ENCODE data around the gene LRRFIP2.

Gene LRRFIP2

GRCh38 chr3:37138816-37139215 lies 35.6 kb downstream of the LRRFIP2 start:
- Histone ChIP-seq H3K4me3 (no peak overlapping the region), H3K27ac (no peak overlapping the region), H4K20me1 (no peaks in the 10 kb centered on the region), H3K27me3 (no peaks in the 10 kb centered on the region), H3K4me2 (no peak overlapping the region), H3K4me1 (no peaks in the 10 kb centered on the region), H3K36me3 (peaks cover 24% of the 10 kb centered on the region), H3K9me3 (peaks cover 4% of the 10 kb centered on the region; the same call in 1 of the 2 replicates), H3K9ac (no peak overlapping the region)
- no peak for TF ChIP-seq Cebpa-rat (IDR thresholded peaks at IDR 0.05)

- TF ChIP-seq Cebpa-rat (IDR thresholded peaks at IDR 0.05): no peak
- H3K27ac ChIP-seq: no peak overlapping the region
- H3K9me3 ChIP-seq: no peaks in the 10 kb centered on the region
- no peaks in the 10 kb centered on the region for H3K4me1 ChIP-seq
- peaks cover 11% of the 10 kb centered on the region for H3K36me3 ChIP-seq
- H4K20me1 ChIP-seq: no peaks in the 10 kb centered on the region
- no peak overlapping the region for H3K9ac ChIP-seq
- no peaks in the 10 kb centered on the region for H3K27me3 ChIP-seq
- no peak overlapping the region for H3K4me2 ChIP-seq
- no peak overlapping the region for H3K4me3 ChIP-seq
Observed at GRCh38 chr3:37137516-37137915, 36.9 kb downstream of the LRRFIP2 start.

DNA sequence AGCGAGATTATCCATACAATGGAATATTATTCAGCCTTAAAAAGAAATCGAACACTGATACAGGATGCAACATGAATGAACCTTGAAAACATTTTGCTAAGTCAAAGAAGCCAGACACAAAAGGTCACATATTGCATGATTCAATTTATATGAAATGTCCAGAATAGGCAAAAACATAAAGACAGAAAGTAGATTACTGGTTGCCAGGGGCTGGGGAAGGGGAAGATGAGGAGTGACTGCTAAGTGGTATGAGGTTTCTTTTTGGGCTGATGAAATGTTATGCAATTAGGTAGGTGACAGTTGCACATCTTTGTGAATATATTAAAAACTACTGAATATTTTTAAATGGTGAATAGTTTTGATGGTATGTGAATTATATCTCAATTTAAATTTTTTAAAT lies 38.3 kb downstream of the LRRFIP2 start:
- H4K20me1 ChIP-seq: no peaks in the 10 kb centered on the region
- no peak for TF ChIP-seq Cebpa-rat (IDR thresholded peaks at IDR 0.05)
- H3K9me3 ChIP-seq: no peaks in the 10 kb centered on the region
- H3K36me3 ChIP-seq: no peaks in the 10 kb centered on the region; the same call in 1 of the 2 replicates
- no peak overlapping the region for H3K27ac ChIP-seq
- H3K4me3 ChIP-seq: no peak overlapping the region
- no peak overlapping the region for H3K9ac ChIP-seq
- H3K4me2 ChIP-seq: no peak overlapping the region
- H3K27me3 ChIP-seq: no peaks in the 10 kb centered on the region
- H3K4me1 ChIP-seq: no peaks in the 10 kb centered on the region

- Histone ChIP-seq H3K9me3 (no peaks in the 10 kb centered on the region), H3K4me2 (no peak overlapping the region), H3K9ac (no peak overlapping the region), H3K4me1 (no peaks in the 10 kb centered on the region), H3K27ac (no peak overlapping the region), H3K36me3 (no peaks in the 10 kb centered on the region; the same call in 1 of the 2 replicates), H3K27me3 (no peaks in the 10 kb centered on the region), H4K20me1 (no peaks in the 10 kb centered on the region), H3K4me3 (no peak overlapping the region)
- no peak for TF ChIP-seq Cebpa-rat (IDR thresholded peaks at IDR 0.05)
Observed at GRCh38 chr3:37135561-37135960, 38.8 kb downstream of the LRRFIP2 start.

GRCh38 chr3:37132334-37132733 lies 42.0 kb downstream of the LRRFIP2 start:
- Histone ChIP-seq H3K27ac (no peak overlapping the region), H3K4me3 (no peak overlapping the region)
- no peak for TF ChIP-seq Cebpa-rat (IDR thresholded peaks at IDR 0.05)

DNA sequence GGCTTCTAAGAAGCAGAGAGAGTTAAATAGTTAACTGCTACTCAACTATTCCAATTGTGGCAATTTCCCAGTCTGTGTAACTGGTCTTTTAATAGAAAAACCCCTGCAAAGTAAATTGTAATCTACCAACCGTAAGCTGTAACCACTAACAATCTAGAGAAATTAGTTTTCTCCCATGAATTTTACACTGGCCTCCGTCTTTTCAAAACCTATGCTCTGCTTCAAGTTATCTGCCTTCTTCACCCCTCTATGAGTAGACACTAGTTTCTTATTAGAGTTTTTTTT lies 42.6 kb downstream of the LRRFIP2 start:
- no peak overlapping the region for H3K9ac ChIP-seq
- H4K20me1 ChIP-seq: no peaks in the 10 kb centered on the region
- H3K36me3 ChIP-seq: no peaks in the 10 kb centered on the region; the same call in 1 of the 2 replicates
- H3K4me3 ChIP-seq: no peak overlapping the region
- H3K4me2 ChIP-seq: no peak overlapping the region
- H3K27me3 ChIP-seq: no peaks in the 10 kb centered on the region
- H3K9me3 ChIP-seq: no peaks in the 10 kb centered on the region
- no peaks in the 10 kb centered on the region for H3K4me1 ChIP-seq
- no peak overlapping the region for H3K27ac ChIP-seq
- TF ChIP-seq Cebpa-rat (IDR thresholded peaks at IDR 0.05): no peak

More at GRCh38 chr3:37132334-37132733, 42.0 kb downstream of the LRRFIP2 start:
- H3K4me2 ChIP-seq: no peak overlapping the region
- H4K20me1 ChIP-seq: no peaks in the 10 kb centered on the region
- no peaks in the 10 kb centered on the region for H3K4me1 ChIP-seq
- H3K9me3 ChIP-seq: no peaks in the 10 kb centered on the region
- no peaks in the 10 kb centered on the region for H3K27me3 ChIP-seq
- H3K36me3 ChIP-seq: no peaks in the 10 kb centered on the region; the same call in 1 of the 2 replicates
- H3K9ac ChIP-seq: no peak overlapping the region

DNA sequence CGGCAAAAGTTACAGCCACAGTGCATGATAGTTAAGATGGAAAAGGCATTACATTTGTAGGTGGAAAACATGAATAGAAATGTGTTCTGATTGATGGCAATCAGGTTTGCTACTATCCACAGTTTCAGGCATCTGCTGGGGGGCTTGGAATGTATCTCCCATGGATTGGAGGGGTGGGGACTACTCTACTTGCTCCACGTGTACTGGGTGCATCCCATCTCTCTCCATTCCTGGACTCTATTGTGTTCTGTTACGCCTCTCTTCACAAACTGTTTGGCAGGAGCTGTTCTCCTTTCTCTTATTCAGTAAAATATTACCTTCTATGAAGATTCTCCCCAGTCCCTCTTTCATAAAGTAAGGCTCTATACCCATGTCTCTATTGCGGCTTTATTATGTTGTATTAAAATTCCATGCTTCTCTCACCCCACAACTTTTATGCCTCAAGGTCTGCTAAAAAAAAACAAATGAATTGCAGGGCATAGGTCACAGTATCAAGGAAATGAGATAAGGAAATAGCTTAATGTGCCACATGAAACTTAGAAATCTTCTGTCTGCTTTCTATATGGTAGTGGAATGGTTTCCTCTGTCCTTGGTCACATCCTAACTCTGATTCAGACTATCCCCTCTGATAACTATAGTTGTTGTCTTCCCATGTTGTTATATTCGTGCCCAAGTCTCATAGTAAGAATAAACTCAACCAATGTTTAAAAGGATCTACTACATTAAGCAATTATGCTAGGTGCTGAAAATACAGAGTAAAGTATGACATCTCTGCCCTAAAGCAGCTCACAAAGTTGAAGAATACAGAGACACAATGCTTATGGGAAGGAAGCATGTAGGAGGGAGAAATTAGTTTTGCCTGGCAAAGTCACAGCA lies 43.2 kb downstream of the LRRFIP2 start:
- no peaks in the 10 kb centered on the region; the same call in 1 of the 2 replicates for H3K36me3 ChIP-seq
- no peak overlapping the region for H3K9ac ChIP-seq
- no peaks in the 10 kb centered on the region for H4K20me1 ChIP-seq
- no peak overlapping the region for H3K4me2 ChIP-seq
- H3K27ac ChIP-seq: no peak overlapping the region
- TF ChIP-seq Cebpa-rat (IDR thresholded peaks at IDR 0.05): no peak
- no peaks in the 10 kb centered on the region for H3K4me1 ChIP-seq
- no peaks in the 10 kb centered on the region for H3K9me3 ChIP-seq
- H3K4me3 ChIP-seq: no peak overlapping the region
- no peaks in the 10 kb centered on the region for H3K27me3 ChIP-seq

DNA sequence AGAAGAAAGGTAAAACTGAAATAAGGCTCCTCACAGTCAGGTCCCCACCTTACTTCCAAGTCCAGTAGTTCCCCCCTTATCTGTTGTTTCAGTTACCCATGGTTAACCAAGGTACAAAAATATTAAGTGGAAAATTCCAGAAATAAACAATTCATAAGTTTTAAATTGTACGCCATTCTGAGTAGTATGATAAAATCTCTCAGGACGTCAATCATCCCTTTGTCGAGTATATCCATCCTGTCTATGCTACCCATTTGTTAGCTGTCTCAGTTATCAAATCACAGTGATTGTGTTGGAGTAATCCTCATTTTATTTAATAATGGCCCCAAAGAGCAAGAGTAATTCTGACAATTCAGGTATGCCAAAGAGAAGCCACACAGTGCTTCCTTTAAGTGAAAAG lies 43.9 kb downstream of the LRRFIP2 start:
- no peak overlapping the region for H3K4me3 ChIP-seq
- no peaks in the 10 kb centered on the region for H3K4me1 ChIP-seq
- H3K9ac ChIP-seq: no peak overlapping the region
- TF ChIP-seq Cebpa-rat (IDR thresholded peaks at IDR 0.05): no peak
- H3K27me3 ChIP-seq: no peaks in the 10 kb centered on the region
- no peak overlapping the region for H3K27ac ChIP-seq
- no peak overlapping the region for H3K4me2 ChIP-seq
- no peaks in the 10 kb centered on the region; the same call in 1 of the 2 replicates for H3K36me3 ChIP-seq
- no peaks in the 10 kb centered on the region for H3K9me3 ChIP-seq
- no peaks in the 10 kb centered on the region for H4K20me1 ChIP-seq

- TF ChIP-seq Cebpa-rat (IDR thresholded peaks at IDR 0.05): no peak
- H3K27ac ChIP-seq: no peak overlapping the region
- H4K20me1 ChIP-seq: no peaks in the 10 kb centered on the region
- no peaks in the 10 kb centered on the region for H3K27me3 ChIP-seq
- H3K4me3 ChIP-seq: no peak overlapping the region
- no peaks in the 10 kb centered on the region for H3K4me1 ChIP-seq
- H3K4me2 ChIP-seq: no peak overlapping the region
- H3K36me3 ChIP-seq: no peaks in the 10 kb centered on the region; the same call in 1 of the 2 replicates
- no peak overlapping the region for H3K9ac ChIP-seq
- H3K9me3 ChIP-seq: no peaks in the 10 kb centered on the region
Observed at GRCh38 chr3:37129871-37130270, 44.5 kb downstream of the LRRFIP2 start.

- Histone ChIP-seq H3K27ac (no peak overlapping the region), H3K4me2 (no peak overlapping the region)
Observed at GRCh38 chr3:37127340-37127739, 47.0 kb downstream of the LRRFIP2 start.

More at GRCh38 chr3:37127340-37127739, 47.0 kb downstream of the LRRFIP2 start:
- H4K20me1 ChIP-seq: no peaks in the 10 kb centered on the region
- H3K27me3 ChIP-seq: no peaks in the 10 kb centered on the region
- no peak for TF ChIP-seq Cebpa-rat (IDR thresholded peaks at IDR 0.05)
- no peaks in the 10 kb centered on the region for H3K4me1 ChIP-seq
- H3K4me3 ChIP-seq: no peak overlapping the region
- H3K36me3 ChIP-seq: peaks cover 7% of the 10 kb centered on the region; the same call in 1 of the 2 replicates
- H3K9me3 ChIP-seq: no peaks in the 10 kb centered on the region
- H3K9ac ChIP-seq: no peak overlapping the region

Measured in BLaER1 (cell line).